H1 (cell line): ENCODE data around the gene LAMA3. TPM values are rescaled to one million over a fixed set of nuclear protein-coding genes. Genes with fewer than 3 reads are reported as not detected.

ENCODE experiments used
- CTCF ChIA-PET: fragments of 300-600 bp; sonication (Branson Sonifier 250); formaldehyde crosslinking; loops from one replicate; lab custom pipeline; 2021; ENCODE audit not compliant: partially characterized antibody; lab: Charles Lee
- POLR2A ChIA-PET: fragments of 300-600 bp; sonication (Branson Sonifier 250); formaldehyde crosslinking; loops from one replicate; lab custom pipeline; 2021; ENCODE audit warnings: inconsistent platforms; ENCODE audit not compliant: partially characterized antibody; lab: Charles Lee
- DNase-seq, 2 experiments: peaks; one replicate each; pipeline versions ENCODE4 v3.0.0 to v3.0.0-alpha.2; 2010 to 2022; ENCODE audit warnings: low spot score in 2 of 2, low read depth in 1 of 2, mixed read lengths in 1 of 2
- FAIRE-seq: peaks from 2 replicates; lab custom pipeline; 2011; peaks lifted over from hg19 to GRCh38; lab: Jason Lieb, UNC
- H2AFZ ChIP-seq: 2 replicates; pipeline ENCODE4 v1.8.1; 2012; ENCODE audit warnings: low read length, inconsistent platforms
- H2AK5ac ChIP-seq: 2 replicates; pipeline ENCODE4 v1.6.1; 2013; ENCODE audit warnings: low read depth, low read length
- H2BK120ac ChIP-seq: replicated peaks from 2 replicates; pipeline ENCODE3; 2013; ENCODE audit warnings: low read depth, low read length, inconsistent platforms
- H2BK12ac ChIP-seq: 2 replicates; pipeline ENCODE4 v1.6.1; 2013; ENCODE audit warnings: low read depth, low read length
- H2BK15ac ChIP-seq: 2 replicates; pipeline ENCODE4 v1.6.1; 2013; ENCODE audit warnings: low read length
- H2BK20ac ChIP-seq: 2 replicates; pipeline ENCODE4 v1.6.1; 2013; ENCODE audit warnings: low read length
- H2BK5ac ChIP-seq: 2 replicates; pipeline ENCODE4 v1.6.1; 2013; ENCODE audit warnings: low read depth, low read length
- H3K14ac ChIP-seq: 2 replicates; pipeline ENCODE4 v1.6.1; 2013; ENCODE audit warnings: inconsistent platforms; ENCODE audit not compliant: insufficient read length
- H3K18ac ChIP-seq: 2 replicates; pipeline ENCODE4 v1.6.1; 2013; ENCODE audit warnings: low read length; ENCODE audit errors: extremely low read depth
- H3K23ac ChIP-seq: 2 replicates; pipeline ENCODE4 v1.6.1; 2013; ENCODE audit warnings: inconsistent platforms; ENCODE audit not compliant: insufficient read length
- H3K23me2 ChIP-seq: 2 replicates; pipeline ENCODE4 v1.6.1; 2013; ENCODE audit warnings: low read depth, low read length
- H3K27ac ChIP-seq: 2 replicates; pipeline ENCODE4 v1.6.1; 2011; ENCODE audit warnings: low read depth, low read length, inconsistent platforms
- H3K27me3 ChIP-seq, 4 experiments: replicated peaks in 1 of 4; 1 replicate in 1 of 4; 2 replicates in 3 of 4; pipeline versions ENCODE4 v1.6.1 to v1.8.1; 2011 to 2013; ENCODE audit warnings: low read length in 3 of 4, mild to moderate bottlenecking in 3 of 4, inconsistent platforms in 2 of 4, mixed read lengths in 2 of 4, moderate library complexity in 1 of 4; ENCODE audit not compliant: control insufficient read depth in 3 of 4, insufficient read depth in 3 of 4; ENCODE audit errors: extremely low read depth in 1 of 4
- H3K36me3 ChIP-seq, 4 experiments: 2 replicates each; pipeline versions ENCODE4 v1.6.1 to v1.8.1; 2011 to 2013; ENCODE audit warnings: mild to moderate bottlenecking in 4 of 4, low read length in 3 of 4, moderate library complexity in 2 of 4, control low read depth in 1 of 4, inconsistent platforms in 1 of 4; ENCODE audit not compliant: insufficient read depth in 4 of 4, control insufficient read depth in 2 of 4
- H3K4ac ChIP-seq: replicated peaks from 2 replicates; pipeline ENCODE3; 2013; ENCODE audit warnings: low read length, low read depth, mixed read lengths, inconsistent platforms; ENCODE audit not compliant: insufficient read length
- H3K4me1 ChIP-seq, 4 experiments: replicated peaks in 1 of 4; 1 replicate in 1 of 4; 2 replicates in 3 of 4; pipeline versions ENCODE4 v1.6.1 to v1.8.1; 2011 to 2013; ENCODE audit warnings: low read length in 3 of 4, inconsistent platforms in 2 of 4, mixed read lengths in 1 of 4; ENCODE audit not compliant: insufficient read depth in 4 of 4, control insufficient read depth in 3 of 4
- H3K4me2 ChIP-seq, 2 experiments: 2 replicates each; pipeline versions ENCODE4 v1.6.1 to v1.8.1; 2011 to 2013; ENCODE audit warnings: low read depth in 2 of 2, low read length in 2 of 2, control low read depth in 1 of 2, inconsistent platforms in 1 of 2, mild to moderate bottlenecking in 1 of 2; ENCODE audit not compliant: insufficient read depth in 1 of 2
- H3K4me3 ChIP-seq, 4 experiments: fragments of 200-600, 300-600 bp in 1 of 4; sonication (generic), shearing (Covaris generic), sonication (Bioruptor Twin) in 1 of 4; 2 replicates each; pipeline versions ENCODE4 v1.5.1 to v1.8.1; 2011 to 2016; ENCODE audit warnings: low read length in 4 of 4, low read depth in 3 of 4, control low read depth in 2 of 4, inconsistent platforms in 2 of 4, mild to moderate bottlenecking in 2 of 4, mixed read lengths in 1 of 4, moderate library complexity in 1 of 4; ENCODE audit not compliant: insufficient read depth in 2 of 4; ENCODE audit errors: extremely low read depth in 1 of 4
- H3K56ac ChIP-seq: replicated peaks from 2 replicates; pipeline ENCODE3; 2013; ENCODE audit warnings: low read depth, mild to moderate bottlenecking, mixed read lengths, low read length, inconsistent platforms; ENCODE audit not compliant: insufficient read length
- H3K79me1 ChIP-seq: 2 replicates; pipeline ENCODE4 v1.6.1; 2013; ENCODE audit warnings: low read depth, low read length, control low read depth
- H3K79me2 ChIP-seq, 2 experiments: 2 replicates each; pipeline versions ENCODE4 v1.6.1 to v1.8.1; 2012 to 2013; ENCODE audit warnings: low read length in 2 of 2, mild to moderate bottlenecking in 2 of 2, inconsistent platforms in 1 of 2; ENCODE audit not compliant: insufficient read depth in 2 of 2, control insufficient read depth in 1 of 2
- H3K9ac ChIP-seq, 4 experiments: replicated peaks in 1 of 4; 1 replicate in 1 of 4; 2 replicates in 3 of 4; pipeline versions ENCODE4 v1.6.1 to v1.8.1; 2011 to 2013; ENCODE audit warnings: low read depth in 3 of 4, low read length in 3 of 4, control low read depth in 2 of 4, mild to moderate bottlenecking in 2 of 4, moderate library complexity in 2 of 4, inconsistent platforms in 1 of 4; ENCODE audit errors: extremely low read depth in 1 of 4
- H3K9me3 ChIP-seq, 2 experiments: 2 replicates each; pipeline versions ENCODE4 v1.6.1 to v1.8.1; 2012 to 2013; ENCODE audit warnings: mild to moderate bottlenecking in 2 of 2, moderate library complexity in 2 of 2, control low read depth in 1 of 2, inconsistent platforms in 1 of 2, low read depth in 1 of 2, low read length in 1 of 2, mixed read lengths in 1 of 2; ENCODE audit not compliant: insufficient read depth in 2 of 2
- H4K20me1 ChIP-seq, 2 experiments: replicated peaks in 1 of 2; 2 replicates each; pipeline versions ENCODE3 to v1.8.1; 2011 to 2013; ENCODE audit warnings: inconsistent platforms in 2 of 2, low read length in 2 of 2, mild to moderate bottlenecking in 1 of 2; ENCODE audit not compliant: insufficient read depth in 2 of 2, control insufficient read depth in 1 of 2
- H4K5ac ChIP-seq: 2 replicates; pipeline ENCODE4 v1.6.1; 2013; ENCODE audit warnings: low read length, low read depth, mixed read lengths, inconsistent platforms; ENCODE audit not compliant: insufficient read length
- H4K8ac ChIP-seq: 2 replicates; pipeline ENCODE4 v1.8.0; 2013; ENCODE audit warnings: mild to moderate bottlenecking, moderate library complexity, low read length, inconsistent platforms; ENCODE audit not compliant: insufficient read depth; ENCODE audit errors: extremely low read depth
- H4K91ac ChIP-seq: replicated peaks from 2 replicates; pipeline ENCODE3; 2013; ENCODE audit warnings: low read length, mixed read lengths, inconsistent platforms; ENCODE audit not compliant: insufficient read length
- ATF2 ChIP-seq: IDR thresholded peaks from 2 replicates; pipeline ENCODE4 v1.6.1; 2012; ENCODE audit warnings: low read length, inconsistent platforms
- BRCA1 ChIP-seq: IDR thresholded peaks from 2 replicates; pipeline ENCODE4 v1.6.1; 2012; ENCODE audit warnings: low read depth, low read length, improper control_type of control experiment
- CHD1 ChIP-seq: IDR thresholded peaks from 2 replicates; pipeline ENCODE4 v1.6.1; 2012; ENCODE audit warnings: low read depth, low read length, improper control_type of control experiment
- CREB1 ChIP-seq: IDR thresholded peaks from 2 replicates; pipeline ENCODE4 v1.6.1; 2012; ENCODE audit warnings: inconsistent platforms
- CTBP2 ChIP-seq: IDR thresholded peaks from 2 replicates; pipeline ENCODE4 v1.7.0; 2011; ENCODE audit warnings: borderline replicate concordance, mild to moderate bottlenecking, moderate library complexity, mixed read lengths, low read length; ENCODE audit not compliant: insufficient read depth, insufficient read length
- GABPA ChIP-seq: IDR thresholded peaks from 2 replicates; pipeline ENCODE4 v1.6.1; 2011; ENCODE audit warnings: mild to moderate bottlenecking, low read length, moderate library complexity, borderline replicate concordance; ENCODE audit not compliant: insufficient read depth
- KDM4A ChIP-seq: IDR thresholded peaks from one replicate; pipeline ENCODE4 v1.7.1; 2012; ENCODE audit warnings: low read depth, mild to moderate bottlenecking, moderate library complexity, low read length, inconsistent platforms; ENCODE audit not compliant: severe bottlenecking
- PHF8 ChIP-seq: fragments of 200-600 bp; sonication (generic); conservative IDR thresholded peaks from 2 replicates; pipeline ENCODE4 v1.7.1; 2012; ENCODE audit warnings: low read depth, mild to moderate bottlenecking, inconsistent platforms, low read length, moderate library complexity
- TEAD4 ChIP-seq: IDR thresholded peaks from 2 replicates; pipeline ENCODE4 v1.6.1; 2012; ENCODE audit warnings: low read depth, low read length, inconsistent platforms, mixed read lengths
- ZNF274 ChIP-seq: IDR thresholded peaks from 2 replicates; pipeline ENCODE4 v1.7.0; 2012; ENCODE audit warnings: low read length, borderline replicate concordance; ENCODE audit errors: extremely low read depth
- WGBS, 2 experiments: shearing (Covaris generic) in 1 of 2; methylation state at CpG; one replicate each; pipeline versions ENCODE4 v1.1.6 to v1.1.7; 2013 to 2015; ENCODE audit warnings: low lambda C conversion rate in 2 of 2, mixed read lengths in 2 of 2, inconsistent platforms in 1 of 2, low coverage in 1 of 2, missing lambda C conversion rate in 1 of 2; ENCODE audit not compliant: insufficient replicate concordance in 2 of 2, insufficient coverage in 1 of 2, insufficient read length in 1 of 2; ENCODE audit errors: extremely low coverage in 1 of 2, missing lambda C conversion rate in 1 of 2; 5-methylcytosine and 5-hydroxymethylcytosine counted together
- polyA plus RNA-seq, 7 experiments: library from polyadenylated mRNA; depleted of rRNA in 3 of 7; stranded (reverse) in 5 of 7; unstranded in 2 of 7; fragments of >200 nt in 5 of 7; fragments of 200-250 nt in 2 of 7; gene quantifications; 1 replicate in 5 of 7; 2 replicates in 1 of 7; 4 replicates in 1 of 7; pipeline versions ENCODE4 v1.2.1 to v1.2.3, GENCODE V29; 2011 to 2013; ENCODE audit warnings: missing spikeins in 2 of 7, mixed read lengths in 2 of 7
- total RNA-seq: library from RNA; stranded (reverse); fragmentation: NEBNext Ultra II Directional; extraction: Animal tissue kit (Norgen Biotek cat#: 25700); gene quantifications from 2 replicates; pipeline ENCODE4 v1.2.1, GENCODE V29; 2021

Gene LAMA3
- total and polyA plus RNA-seq, 2 of the 8 experiments (the other 6 are each of a cell fraction or from before 2014, with no cell fraction given) = 0.76 to 5.0 TPM

- FAIRE-seq = no peak
- no peak overlapping the region for H2AK5ac ChIP-seq
- TF ChIP-seq PHF8 = no peak
- TF ChIP-seq KDM4A = no peak
- TF ChIP-seq ATF2 = no peak
- no peak for TF ChIP-seq CREB1
- TF ChIP-seq ZNF274 = no peak
- no peak for TF ChIP-seq CHD1
- TF ChIP-seq BRCA1 = no peak
- no peak for TF ChIP-seq TEAD4
- no peak for TF ChIP-seq GABPA
- no peak for TF ChIP-seq CTBP2
- no peak for DNase-seq
- no peak overlapping the region for H3K4me3 ChIP-seq
- no peak overlapping the region for H4K5ac ChIP-seq
- H3K27ac ChIP-seq = no peak overlapping the region
- H4K8ac ChIP-seq = no peak overlapping the region
- H2BK12ac ChIP-seq = no peak overlapping the region
- no peak overlapping the region for H3K14ac ChIP-seq
- H3K56ac ChIP-seq = no peak overlapping the region
- no peak overlapping the region for H2BK120ac ChIP-seq
- ChIA-PET CTCF (no interaction called here), POLR2A (no interaction called here)
- no peaks in the 10 kb centered on the region for H3K9me3 ChIP-seq
- no peak overlapping the region for H3K9ac ChIP-seq
- no peaks in the 10 kb centered on the region for H3K79me1 ChIP-seq
- H3K4me2 ChIP-seq = no peak overlapping the region
- H4K20me1 ChIP-seq = no peaks in the 10 kb centered on the region
- no peak overlapping the region for H4K91ac ChIP-seq
- WGBS, 2 experiments = 64% methylated on average over 1 of the region's 1 CpG; no CpG with 5 or more reads in 1 of the 2 experiments
- peaks cover 0 to 1% (median under 1%) of the 10 kb centered on the region in 4 experiments; a peak in 2 of 7 replicates for H3K4me1 ChIP-seq
- H2BK5ac ChIP-seq = no peak overlapping the region
- H3K79me2 ChIP-seq = no peaks in the 10 kb centered on the region
- no peaks in the 10 kb centered on the region for H3K27me3 ChIP-seq
- no peak overlapping the region for H3K18ac ChIP-seq
- no peak overlapping the region for H3K23ac ChIP-seq
- H2BK15ac ChIP-seq = no peak overlapping the region
- no peak overlapping the region for H2AFZ ChIP-seq
- no peaks in the 10 kb centered on the region for H3K23me2 ChIP-seq
- no peak overlapping the region for H2BK20ac ChIP-seq
- no peaks in the 10 kb centered on the region for H3K36me3 ChIP-seq
- H3K4ac ChIP-seq = no peak overlapping the region
Observed at GRCh38 chr18:23673725-23674124, 15.5 kb upstream of the LAMA3 start.
